ENCODE measurements around the gene TRIM62.
A peak's percentile ranks its signal among the peaks of the same experiment; 100 is the strongest.

The TRIM62 gene

DNA sequence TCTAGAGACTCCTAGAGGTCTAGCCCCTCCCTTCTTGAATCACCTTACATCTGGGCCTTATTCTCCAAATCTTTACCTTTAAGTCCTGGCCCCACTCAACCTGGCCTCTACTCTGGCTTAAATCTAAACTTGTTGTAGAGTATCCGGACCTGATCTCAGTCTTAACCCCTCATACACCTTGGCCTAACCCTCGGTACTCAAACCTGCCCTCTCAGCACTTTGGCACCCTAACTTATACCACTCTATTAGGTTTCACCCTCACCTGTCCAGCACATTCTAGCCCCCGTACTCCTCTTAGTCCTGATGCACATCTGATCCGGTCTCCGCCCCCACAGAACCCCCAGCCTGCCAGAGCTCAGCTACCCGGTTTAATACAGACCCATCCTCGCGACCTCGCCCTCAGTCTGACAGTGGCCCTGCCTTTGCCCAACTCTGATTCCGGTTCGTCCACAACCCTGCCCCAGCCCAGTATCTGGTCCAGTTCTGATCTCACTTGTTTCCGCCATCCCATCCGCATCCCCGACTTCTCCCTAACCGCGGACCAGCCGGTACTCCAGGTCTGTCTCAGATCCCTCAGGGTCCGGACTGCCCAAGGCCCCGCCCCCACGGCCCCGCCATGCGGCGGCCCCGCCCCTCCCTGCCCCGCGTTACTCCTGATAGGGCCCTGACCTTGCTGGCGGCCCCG is 1.5 kb downstream of the TRIM62 start:
- DNase-seq, result no peak

DNA sequence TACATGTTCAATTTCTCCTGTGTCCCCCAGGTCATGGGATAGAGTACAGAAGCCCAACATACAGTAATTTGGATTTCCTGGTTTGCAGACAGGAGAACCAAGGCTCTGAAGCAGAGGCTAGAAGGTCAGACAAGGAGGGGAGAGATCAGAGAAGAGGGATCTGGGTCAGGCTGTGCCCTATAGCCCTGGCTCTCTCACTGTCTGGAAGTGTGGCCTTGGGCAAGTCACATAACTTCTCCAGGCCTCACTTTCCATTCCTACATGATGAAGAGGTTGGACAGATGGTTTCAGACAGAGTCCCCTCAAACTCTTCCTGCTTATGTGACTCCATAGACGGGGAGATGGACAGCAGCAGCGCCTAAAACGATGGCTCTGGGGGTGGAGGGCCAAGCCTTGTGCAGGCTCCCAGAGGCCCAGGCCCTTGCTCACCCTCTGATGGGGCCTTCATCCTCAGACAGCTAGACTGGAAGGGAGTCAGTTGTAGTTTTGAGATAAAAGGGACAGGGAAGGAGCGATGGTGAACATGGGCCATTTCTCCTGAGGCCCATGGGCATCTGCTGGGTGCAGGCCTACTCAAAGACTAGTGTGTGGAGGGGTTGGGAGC is 2.9 kb downstream of the TRIM62 start:
- no peak for DNase-seq

DNA sequence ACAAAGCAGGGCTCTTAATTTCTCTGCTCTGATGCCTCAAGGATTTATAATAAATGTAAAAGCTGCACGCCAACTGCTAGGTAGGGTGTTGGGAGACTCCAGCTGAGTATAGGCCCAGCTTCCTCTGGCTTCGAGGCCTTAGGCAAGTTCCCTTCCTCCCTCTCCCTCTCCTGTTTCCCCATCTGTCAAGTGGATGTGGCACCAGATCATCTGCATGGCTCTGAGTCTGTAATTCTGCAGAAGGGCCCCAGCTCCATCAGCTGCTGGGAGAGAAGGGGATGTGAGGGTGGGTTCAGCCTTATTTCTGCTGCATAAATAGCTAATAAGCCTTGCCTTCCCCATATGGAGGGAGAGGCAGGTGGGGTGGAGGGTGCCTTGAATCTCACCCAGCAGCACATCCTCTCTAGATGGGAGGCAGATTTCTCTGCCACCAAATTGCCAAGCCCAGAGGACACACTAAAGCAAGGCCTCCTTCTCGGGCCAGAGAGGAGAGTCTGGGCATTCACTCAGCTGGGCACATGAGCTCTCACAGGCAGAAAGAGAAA is 3.8 kb downstream of the TRIM62 start:
- DNase-seq, result no peak

DNA sequence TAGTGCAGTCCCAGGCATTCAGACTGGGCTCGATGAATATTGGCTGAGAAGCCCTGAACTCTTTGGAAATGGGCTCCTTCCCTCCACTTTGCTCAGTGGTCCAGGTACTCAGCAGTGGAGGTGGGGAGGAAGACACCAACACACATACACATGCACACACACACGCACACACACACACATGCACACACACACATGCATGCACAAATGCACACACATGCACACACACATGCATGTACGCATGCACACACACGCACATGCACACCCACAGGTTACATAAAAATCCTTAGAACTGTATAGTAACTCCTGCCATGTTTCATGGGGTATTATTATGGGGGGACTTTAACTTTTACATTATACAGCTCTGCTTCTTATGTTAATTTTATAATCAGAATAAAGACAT is 5.0 kb downstream of the TRIM62 start:
- DNase-seq, result no peak

DNA sequence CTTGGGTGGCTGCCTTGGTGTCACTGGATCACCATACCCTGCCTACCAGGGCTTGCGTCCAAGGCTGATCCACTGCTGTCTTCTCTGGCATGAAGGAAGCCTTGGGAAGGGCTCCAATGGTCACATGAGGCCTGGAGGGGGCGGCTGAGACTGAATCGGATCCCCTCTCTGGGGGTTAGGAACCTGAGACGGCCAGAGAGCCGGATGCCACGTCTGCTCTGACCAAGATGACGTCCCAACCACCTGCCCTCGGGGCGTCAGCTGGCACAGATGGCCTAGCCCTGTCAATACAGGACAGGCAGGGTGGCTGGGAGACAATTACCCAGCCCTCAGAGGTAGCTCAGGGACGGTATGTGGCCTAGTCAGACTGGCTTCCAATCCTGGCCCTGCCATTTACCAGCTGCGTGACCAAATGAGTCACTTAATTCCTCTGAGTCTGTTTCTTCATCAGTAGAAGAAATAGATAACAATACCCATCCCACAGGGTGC is 5.4 kb downstream of the TRIM62 start:
- no peak for DNase-seq

DNA sequence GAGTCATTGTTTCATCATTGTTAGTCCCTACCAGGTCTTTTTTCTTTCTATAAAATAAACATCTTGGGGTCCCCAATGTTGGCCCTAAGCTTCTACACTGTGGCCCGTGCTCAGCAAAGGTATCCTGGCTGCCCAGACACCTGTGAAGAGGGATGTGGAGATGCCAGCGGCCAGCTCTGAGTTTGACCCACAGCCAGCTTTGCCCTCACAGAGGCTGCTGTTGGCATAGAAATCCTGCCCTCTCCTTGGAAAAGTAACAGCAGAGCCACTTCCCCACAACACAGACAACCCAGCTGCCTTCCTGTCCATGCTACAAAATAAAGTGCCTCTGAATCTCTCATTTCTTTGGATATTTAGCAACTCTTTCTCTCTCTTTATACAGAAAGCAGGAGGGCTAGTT is 6.0 kb downstream of the TRIM62 start:
- DNase-seq, result no peak

DNA sequence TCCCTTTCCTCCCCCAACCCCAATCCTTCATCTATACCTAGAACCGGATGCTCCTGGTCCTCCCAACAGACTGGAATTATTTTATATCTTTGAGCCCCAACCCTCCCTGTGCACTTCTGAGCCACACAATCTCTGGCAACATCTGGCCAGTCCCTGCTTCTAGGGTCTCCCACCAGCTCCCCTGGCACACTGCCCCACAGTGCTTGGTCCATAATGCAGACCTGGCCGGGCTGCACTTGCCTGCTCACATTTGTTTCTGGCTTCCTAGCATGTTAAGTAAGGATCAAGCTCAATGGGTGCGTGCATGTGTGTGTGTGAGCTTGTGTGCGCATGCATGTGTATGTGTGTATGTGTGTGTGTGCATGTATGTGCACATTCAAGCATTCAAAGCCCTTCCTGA is 8.8 kb downstream of the TRIM62 start:
- no peak for DNase-seq

DNA sequence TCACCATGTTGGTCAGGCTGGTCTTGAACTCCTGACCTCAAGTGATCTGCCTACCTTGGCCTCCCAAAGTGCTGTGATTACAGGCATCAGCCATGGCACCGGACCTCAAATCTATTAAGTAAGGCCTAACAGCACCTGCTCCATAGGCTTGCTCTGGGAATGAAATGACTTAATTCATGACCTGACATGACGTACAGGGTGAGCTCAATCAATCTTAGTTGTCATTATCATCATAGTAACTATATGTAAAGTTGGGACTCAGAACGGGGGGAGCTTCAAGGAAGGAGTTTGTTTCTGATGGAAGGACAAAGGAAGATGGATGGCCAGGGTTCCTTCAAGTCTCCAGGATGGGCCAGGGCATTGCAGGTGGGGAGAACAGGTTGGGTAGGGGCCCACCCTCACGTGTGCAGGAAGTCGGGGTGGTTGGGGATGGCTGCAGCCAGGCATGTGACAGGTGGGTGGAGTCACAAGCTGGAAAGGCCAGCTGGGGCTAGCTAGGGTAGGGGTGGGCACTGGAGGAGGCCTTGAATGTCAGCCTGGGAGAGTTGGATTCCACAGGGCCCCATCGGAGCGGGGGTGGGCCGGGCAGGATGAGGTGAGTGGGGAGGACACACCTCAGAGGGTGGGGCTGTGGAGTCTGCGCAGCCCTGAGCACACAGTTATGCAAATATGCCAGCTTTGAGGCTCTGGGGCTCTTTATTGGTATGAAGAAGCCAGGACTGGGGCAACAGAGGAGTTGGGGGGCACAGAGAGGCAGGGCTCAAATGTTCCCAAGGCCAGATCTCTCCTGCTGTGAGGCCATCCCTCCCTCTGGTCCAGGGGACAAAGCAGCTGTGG is 9.6 kb downstream of the TRIM62 start:
- DNase-seq, result no peak

DNA sequence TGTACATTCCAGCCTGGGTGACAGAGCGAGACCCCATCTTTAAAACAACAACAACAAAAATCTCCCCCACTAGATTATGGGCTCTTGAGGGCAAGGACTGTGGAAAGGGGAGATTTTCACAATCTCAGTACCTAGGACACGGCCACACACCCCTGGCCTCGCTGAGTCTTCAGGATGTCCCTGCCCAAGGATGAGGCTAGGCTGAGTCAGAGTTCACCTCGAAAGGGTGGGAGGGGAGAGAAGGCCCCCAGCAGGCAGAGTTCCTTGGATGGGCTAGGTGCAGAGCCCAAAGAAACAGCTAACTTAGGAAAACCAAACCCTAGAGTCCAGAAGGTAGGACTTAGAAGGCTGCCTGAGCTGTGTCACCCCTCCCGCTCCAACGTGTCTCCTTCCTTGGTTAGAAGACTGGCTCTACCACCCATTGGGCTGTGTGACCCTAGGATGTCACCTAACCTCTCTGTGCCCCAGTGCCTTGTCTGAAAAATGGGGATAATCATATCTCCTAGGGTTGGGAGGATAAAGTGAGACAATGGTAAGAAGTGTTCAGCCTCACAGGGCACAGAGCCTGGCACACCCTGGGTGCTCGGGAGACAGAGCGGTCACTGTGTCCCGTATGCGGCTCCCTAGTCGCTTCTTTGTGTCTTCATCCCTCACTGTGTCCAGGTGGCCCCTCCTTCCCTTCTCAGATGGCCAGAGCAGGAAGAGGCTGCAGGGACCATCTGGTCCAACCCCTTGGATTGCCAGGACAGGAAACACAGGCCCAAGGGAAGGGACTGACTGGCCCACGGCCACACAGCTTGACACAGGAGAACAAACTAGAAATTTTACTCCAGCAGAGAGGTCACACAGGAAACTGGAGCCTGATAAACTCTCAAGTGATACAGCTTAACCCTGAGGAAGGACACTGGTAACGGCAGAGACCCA is 11.2 kb downstream of the TRIM62 start:
- DNase-seq, result no peak

DNA sequence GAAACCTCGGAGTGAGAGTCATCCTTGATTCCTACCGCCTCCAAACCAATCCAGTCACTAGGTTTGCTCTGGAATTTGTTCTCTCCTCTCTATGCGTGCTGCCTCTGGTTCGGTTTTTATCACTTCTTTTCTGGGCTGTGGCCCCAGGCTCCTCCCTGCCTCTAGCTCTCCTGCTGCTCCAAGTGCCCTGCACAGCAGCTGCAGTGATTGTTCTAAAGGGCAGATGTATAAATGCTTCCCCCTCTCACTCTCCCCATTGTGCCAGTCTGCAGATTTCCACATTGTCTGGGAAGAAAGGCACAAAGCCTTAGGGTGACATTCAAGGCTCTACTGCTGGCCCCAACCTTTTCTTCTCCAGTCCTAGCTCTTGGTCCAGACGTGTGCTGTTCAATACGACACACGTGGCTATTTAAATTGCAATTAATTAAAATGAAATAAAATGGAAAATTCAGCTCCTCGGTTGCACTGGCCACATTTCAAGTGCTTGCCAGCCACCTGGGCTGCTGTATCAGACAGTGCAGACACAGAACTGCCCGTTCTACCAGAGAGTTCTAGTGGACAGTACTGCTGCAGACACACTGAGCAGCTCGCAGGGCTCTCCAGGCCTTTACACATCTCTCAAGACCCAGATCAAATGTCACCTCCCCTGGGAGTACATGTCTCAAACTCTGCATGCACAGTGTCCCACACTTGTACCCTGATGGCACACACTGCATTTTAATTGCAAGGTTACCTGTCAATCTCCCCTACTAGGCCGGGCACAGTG is 12.4 kb downstream of the TRIM62 start:
- DNase-seq, result no peak

DNA sequence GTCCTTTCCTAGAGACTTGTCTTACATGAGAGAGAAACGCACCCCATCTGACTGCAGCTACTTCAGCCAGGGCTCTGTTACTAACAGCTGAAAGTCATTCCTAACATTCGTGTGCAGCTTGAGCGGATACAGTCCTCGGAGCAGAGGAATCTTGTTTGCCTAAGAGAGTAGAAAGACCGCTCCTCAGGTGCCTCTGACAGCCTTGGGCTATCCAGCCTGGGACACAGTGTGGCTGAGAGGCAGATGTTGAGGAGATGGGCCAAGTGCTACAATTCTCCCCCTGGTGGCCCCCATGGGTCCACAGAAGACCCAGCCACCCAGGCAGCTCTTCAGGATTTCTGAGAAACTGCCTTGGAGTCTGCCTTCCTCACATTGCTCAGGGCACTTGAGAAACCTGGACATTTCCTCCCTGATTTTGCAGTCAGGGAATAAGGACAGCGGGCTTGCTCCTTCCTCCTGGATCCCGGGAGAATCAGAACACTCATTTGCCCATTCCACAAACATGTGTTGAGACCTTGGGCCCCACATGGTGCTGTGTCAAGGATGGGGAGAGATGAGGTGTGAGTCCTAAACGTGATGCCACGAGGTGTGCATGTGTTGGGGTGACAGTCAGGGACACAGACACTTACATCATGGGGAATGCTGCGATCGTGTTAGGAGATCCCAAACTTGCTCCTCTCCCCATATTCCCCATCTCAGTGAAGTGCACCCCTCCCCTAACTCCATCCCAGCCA is 13.1 kb downstream of the TRIM62 start:
- no peak for DNase-seq

DNA sequence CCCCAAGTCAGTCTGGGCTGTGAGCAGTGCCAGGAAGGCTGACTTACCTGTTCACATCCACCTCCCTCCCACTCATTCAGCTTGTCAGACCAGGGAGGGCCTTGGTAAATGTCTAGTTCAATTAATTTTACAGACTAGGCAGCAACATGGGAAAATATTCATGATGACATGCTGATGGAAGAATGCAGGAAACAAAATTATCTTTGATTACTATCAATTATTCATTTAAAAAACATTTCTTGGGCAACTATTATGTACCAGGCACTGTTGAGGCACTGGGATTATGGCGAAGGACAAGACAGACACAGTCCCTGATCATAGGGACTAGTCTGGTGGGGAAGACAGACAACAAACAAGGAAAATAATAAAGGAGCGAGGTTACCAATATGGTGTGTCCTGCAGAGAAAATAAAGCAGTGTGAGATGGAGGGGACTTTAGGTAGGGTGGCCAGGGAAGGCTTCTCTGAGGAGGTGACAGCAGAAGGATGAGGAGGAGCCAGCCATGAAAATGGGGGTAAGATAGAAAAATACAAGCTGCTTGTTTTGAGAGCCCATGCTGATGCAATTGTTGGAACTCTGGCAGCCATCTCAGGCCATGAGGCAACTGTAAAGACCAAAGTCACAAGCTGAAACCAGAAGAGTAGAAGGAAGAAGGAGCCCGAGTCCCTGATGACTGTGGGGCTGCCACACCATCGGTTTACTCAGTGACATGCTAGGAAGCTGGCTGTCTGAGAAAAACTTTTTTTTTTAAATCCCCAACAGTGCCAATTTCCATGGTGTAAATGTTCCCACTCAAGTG is 14.0 kb downstream of the TRIM62 start:
- no peak for DNase-seq

DNA sequence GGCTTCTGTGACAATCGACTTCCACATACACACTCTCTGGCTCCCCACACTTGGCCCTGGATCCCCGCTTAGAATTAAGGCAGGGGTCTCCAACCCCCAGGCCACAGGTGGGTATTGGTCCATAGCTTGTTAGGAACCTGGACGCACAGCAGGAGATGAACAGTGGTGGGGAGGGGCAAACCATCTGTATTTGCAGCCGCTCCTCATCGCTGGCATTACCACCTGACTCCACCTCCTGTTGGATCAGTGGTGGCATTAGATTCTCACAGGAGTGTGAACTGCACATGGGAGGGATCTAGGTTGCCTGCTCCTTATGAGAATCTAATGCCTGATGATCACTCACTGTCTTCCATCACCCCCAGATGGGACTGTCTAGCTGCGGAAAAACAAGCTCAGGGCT is 16.0 kb downstream of the TRIM62 start:
- DNase-seq, result no peak

DNA sequence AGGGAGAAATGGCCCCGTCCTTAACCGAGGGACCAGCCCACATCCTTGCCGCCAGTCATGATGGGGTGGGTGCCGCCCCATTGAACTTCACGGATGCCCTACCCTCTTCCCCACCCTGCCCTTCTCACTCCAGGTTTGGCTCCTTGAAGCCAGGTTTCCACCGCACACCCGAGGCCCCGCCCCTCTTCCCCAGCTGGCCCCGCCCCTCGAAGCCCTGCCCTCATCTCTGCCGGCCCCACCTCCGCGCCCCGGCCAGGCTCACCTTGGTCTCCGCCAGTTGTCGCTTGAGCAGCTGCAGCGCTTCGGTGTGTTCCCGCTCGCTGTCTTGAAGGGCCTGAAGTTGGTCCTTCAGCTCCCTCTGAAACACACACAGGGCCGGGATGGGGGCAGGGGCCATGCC is 16.6 kb downstream of the TRIM62 start:
- DNase-seq, result no peak

DNA sequence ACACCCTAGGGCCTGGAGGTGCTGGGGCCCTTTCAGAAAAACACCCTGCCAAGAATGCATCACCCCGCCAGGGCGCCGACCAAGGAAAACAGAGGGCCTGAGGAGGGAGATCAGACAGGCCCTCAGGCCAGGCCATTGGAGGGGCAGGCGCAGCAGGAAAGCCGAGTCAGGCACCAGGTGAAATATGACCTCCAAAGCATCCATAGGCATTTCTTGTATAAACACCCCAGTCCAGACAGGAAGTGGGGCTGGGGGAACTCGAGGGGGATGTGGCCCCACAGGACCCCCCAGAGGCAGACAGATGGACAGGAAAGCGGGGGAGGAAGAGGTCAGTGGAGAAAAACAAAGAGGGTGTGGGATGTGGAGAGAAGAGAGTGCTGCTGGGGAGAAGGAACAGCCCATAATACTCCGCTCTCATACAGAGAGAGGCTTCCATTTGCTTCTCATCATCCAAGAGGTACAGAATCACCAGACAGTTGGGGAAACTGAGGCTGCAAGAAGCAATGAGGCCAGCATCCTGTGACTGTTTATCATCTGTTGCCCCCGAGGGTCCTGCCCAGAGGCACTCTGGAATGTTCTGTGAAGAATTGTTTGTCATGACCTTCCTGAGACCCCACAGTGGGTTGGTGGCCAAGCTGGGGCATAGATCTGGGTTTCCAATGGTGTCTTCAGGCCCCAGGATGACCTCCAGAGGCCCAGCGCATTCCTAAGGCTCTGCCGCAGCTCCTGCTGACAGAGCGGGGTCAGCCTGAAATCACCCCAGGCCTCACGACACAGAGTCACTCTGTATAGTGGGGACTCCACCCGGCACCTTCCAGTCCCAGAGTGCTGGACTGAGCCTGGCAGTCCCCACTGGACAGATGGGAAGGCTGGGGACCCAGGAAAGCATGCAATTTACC is 18.0 kb downstream of the TRIM62 start:
- DNase-seq, result peak; percentile 41

DNA sequence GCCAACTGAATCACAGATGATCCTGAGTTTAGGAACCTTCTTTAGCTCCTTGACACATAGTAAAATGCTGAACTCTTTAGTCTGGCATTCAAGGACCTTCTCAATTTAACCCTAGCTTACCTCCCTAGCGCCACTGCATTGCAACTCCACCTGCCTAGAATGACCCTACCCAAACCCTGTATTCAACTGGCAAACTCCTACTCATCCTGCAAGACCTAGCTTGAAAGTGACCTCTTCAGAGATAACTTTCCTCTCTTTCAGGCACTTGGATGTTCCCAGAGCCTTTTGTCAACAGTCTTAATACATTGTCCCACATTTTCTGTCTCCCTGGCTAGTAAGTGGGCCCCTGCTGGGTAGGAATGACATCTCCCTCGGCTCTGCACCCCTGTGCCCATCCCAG is 19.7 kb downstream of the TRIM62 start:
- no peak for DNase-seq

DNA sequence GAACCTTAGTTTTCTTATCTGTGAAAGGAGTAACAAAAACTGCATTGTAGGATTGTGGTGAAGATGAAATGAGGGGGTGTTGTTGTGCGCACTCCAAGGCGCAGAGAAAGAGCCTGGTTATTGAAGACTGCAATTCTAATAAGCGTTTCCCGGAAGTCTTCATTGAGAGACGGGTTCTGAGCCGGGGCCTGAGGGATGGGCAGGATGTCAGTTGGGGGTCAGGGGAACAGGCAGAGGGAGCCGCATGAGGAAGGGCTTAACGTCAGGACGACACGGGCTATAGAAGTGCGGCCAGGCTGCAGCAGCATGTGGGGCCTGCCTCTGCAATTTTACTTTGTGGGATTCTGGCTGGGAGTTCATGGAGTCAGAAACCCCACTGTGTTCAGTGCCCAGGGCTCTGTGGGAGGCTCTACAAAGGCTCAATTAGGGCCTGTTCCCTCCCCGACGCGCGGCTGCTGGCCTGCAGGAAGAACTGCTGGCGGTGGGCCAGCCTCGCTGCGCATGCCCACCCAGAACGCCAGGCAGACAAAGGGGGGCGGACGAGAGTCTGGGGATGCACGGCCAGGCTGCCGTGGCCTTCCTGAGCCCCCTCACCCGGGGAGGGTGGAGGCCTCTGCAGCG is 20.7 kb downstream of the TRIM62 start:
- no peak for DNase-seq

DNA sequence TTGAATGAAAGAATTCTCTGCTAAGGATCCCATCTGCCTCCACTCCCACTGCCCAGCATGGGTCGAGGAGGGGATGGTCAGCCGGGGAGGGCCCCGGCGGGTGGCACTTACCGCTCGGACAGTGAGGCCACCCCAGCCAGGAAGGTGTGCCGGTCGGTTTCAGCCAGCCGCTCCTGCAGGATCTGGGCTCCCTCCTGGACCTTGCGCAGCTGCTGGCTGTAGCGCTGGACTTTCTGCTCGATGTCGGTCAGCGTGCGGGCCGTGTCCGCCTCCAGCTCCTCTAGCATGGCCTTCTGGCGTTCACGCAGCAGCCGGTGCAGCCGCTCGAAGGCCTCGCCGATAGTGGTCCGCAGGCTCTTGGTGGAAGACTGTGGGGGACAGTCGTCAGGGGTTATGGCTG is 22.3 kb downstream of the TRIM62 start:
- no peak for DNase-seq

DNA sequence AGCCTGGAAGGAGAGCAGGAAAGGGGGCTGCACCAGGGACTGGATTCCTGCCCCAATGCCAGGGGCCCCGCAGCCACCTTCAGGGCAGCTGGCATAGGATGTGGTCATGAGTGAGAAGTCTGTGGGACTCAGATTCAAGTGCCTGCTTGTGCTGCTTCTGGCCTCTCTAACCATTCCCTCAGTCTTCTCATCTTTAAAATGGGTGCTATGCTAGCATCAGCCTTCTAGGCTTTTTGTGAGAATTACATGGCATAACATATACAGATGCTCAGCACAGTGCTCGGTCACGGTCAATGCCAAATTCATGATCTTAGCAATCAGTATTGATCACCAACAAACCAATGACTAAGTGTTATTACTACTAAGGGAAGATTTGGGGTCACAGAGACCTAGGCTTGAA is 23.5 kb downstream of the TRIM62 start:
- no peak for DNase-seq
